Uterus (tissue), 4 donors: Measurements from ENCODE around the gene GSG1. TPM values are rescaled to one million over a fixed set of nuclear protein-coding genes. Genes with fewer than 3 reads are reported as not detected.
"Not testable (repeated sequence)": the region's sequence is repeated elsewhere in the genome, so short reads cannot be mapped to it uniquely, and the experiment has no call there.

ENCODE experiments used
- DNase-seq, 2 donors: peaks; one replicate each; pipeline ENCODE4 v3.0.0-alpha.2; 2019 to 2020
- H3K27ac ChIP-seq, 2 donors: fragments of 200-600 bp; sonication (generic); 1 replicate in 1 of 2; 2 replicates in 1 of 2; pipeline ENCODE4 v1.5.1; 2016 to 2018
- H3K27me3 ChIP-seq, 2 donors: fragments of 200-600 bp; sonication (generic); one replicate each; pipeline ENCODE4 v1.5.1; 2018 to 2019; ENCODE audit warnings: control low read depth in 1 of 2
- H3K36me3 ChIP-seq, 2 donors: fragments of 200-600 bp; sonication (generic); one replicate each; pipeline ENCODE4 v1.5.1; 2019; ENCODE audit warnings: control low read depth in 1 of 2
- H3K4me1 ChIP-seq, 2 donors: fragments of 200-600 bp; sonication (generic); one replicate each; pipeline ENCODE4 v1.5.1; 2018 to 2019; ENCODE audit warnings: control low read depth in 1 of 2
- H3K4me3 ChIP-seq, 2 donors: fragments of 200-600 bp; sonication (generic); 1 replicate in 1 of 2; 2 replicates in 1 of 2; pipeline ENCODE4 v1.5.1; 2018 to 2019; ENCODE audit warnings: mild to moderate bottlenecking in 1 of 2
- H3K9me3 ChIP-seq, 2 donors: fragments of 200-600 bp; sonication (generic); one replicate each; pipeline ENCODE4 v1.5.1; 2019; ENCODE audit warnings: control low read depth in 1 of 2
- POLR2A ChIP-seq, 2 donors: fragments of 450-650 bp; IDR thresholded peaks; one replicate each; pipeline ENCODE4 v1.6.1; 2016; ENCODE audit warnings: antibody characterized with exemption in 2 of 2, mild to moderate bottlenecking in 1 of 2, moderate library complexity in 1 of 2
- intact Hi-C: fragments of 100-400 bp; cut with DNase I; formaldehyde crosslinking; loops from one replicate; pipeline ENCODE4 v1.15.1; 2023; ENCODE audit warnings: low total_unique reads
- total RNA-seq, 4 donors: library from RNA; depleted of rRNA in 3 of 4; stranded (reverse); fragments of >200 nt in 3 of 4; gene quantifications; one replicate each; pipeline versions ENCODE4 v1.1.0 to v1.2.4, GENCODE V29; 2014 to 2023
- TF ChIP-seq, protein P1 (sequence below), 4 experiments: fragments of 200-600 bp in 2 of 4; fragments of 450-650 bp in 2 of 4; sonication (generic) in 2 of 4; IDR thresholded peaks; one replicate each; pipeline ENCODE4 v1.5.1; 2016 to 2019; ENCODE audit warnings: antibody characterized with exemption in 4 of 4, mild to moderate bottlenecking in 2 of 4, moderate library complexity in 1 of 4
- donor health status: DM: yes; HTN: yes; CAD: no.

Gene GSG1
- total RNA-seq, 4 donors from 2014 or later, result not detected

DNA sequence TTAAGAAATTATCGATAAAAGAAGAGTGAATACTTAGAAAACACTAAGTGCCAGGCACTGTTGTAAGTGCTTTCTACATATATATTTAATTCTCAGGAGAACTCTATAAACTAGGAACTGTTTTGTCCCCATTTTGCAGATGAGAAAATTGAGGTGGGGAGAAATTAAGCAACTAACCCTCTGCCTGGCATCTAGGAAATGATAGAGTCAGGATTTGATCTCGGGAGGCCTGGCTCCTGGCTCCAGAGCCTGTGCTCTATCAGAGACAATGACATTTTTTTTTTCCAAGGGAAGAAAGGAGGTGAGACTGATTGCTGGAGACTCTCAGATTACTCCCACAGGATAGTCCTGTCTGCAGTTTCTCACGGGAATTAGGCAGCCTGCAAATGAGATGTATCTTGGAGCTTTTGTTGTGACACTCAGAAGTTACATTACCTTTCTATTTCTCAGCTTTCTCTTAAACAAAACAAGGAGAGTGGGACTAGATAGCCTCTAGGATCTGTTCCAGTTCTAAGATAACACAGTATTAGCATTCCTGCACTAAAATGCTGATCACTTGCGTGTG lies 60.7 kb downstream of the GSG1 start:
- H3K4me3 ChIP-seq, result no peak overlapping the region
- no peak overlapping the region for H3K27ac ChIP-seq
- no peak for DNase-seq
- no peaks in the 10 kb centered on the region for H3K27me3 ChIP-seq
- H3K36me3 ChIP-seq, result no peaks in the 10 kb centered on the region
- intact Hi-C loops, result no loop called here
- no peaks in the 10 kb centered on the region for H3K9me3 ChIP-seq
- no peaks in the 10 kb centered on the region for H3K4me1 ChIP-seq
- TF ChIP-seq POLR2A (IDR thresholded peaks at IDR 0.05), result no peak
- TF ChIP-seq, protein P1, sequence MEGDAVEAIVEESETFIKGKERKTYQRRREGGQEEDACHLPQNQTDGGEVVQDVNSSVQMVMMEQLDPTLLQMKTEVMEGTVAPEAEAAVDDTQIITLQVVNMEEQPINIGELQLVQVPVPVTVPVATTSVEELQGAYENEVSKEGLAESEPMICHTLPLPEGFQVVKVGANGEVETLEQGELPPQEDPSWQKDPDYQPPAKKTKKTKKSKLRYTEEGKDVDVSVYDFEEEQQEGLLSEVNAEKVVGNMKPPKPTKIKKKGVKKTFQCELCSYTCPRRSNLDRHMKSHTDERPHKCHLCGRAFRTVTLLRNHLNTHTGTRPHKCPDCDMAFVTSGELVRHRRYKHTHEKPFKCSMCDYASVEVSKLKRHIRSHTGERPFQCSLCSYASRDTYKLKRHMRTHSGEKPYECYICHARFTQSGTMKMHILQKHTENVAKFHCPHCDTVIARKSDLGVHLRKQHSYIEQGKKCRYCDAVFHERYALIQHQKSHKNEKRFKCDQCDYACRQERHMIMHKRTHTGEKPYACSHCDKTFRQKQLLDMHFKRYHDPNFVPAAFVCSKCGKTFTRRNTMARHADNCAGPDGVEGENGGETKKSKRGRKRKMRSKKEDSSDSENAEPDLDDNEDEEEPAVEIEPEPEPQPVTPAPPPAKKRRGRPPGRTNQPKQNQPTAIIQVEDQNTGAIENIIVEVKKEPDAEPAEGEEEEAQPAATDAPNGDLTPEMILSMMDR (IDR thresholded peaks at IDR 0.05), result no peak

DNA sequence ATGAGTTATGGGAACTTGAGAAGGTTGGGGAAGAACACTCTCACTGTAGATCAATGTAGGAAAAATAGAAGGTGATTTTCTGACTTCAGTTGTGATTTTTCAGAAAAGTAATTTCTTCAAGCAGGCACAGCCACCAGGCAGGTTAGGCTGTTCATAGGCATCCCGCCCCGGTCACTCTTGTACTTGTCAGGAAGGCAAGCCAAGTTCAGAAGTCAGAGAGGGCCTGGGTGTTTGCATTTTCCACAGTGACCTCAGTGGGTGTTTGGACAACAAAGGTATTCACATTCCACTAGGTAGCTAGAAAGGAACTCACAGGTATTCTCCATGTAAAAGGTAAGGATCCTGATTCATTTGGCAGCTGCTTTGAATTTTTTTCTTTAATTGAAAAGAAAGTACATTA lies 62.2 kb downstream of the GSG1 start:
- Histone ChIP-seq H3K4me1 (no peaks in the 10 kb centered on the region), H3K27me3 (no peaks in the 10 kb centered on the region), H3K9me3 (no peaks in the 10 kb centered on the region), H3K27ac (no peak overlapping the region), H3K4me3 (no peak overlapping the region), H3K36me3 (no peaks in the 10 kb centered on the region)
- no peak for DNase-seq
- intact Hi-C loops, result no loop called here
- TF ChIP-seq, protein P1 (IDR thresholded peaks at IDR 0.05), result no peak
- no peak for TF ChIP-seq POLR2A (IDR thresholded peaks at IDR 0.05)

DNA sequence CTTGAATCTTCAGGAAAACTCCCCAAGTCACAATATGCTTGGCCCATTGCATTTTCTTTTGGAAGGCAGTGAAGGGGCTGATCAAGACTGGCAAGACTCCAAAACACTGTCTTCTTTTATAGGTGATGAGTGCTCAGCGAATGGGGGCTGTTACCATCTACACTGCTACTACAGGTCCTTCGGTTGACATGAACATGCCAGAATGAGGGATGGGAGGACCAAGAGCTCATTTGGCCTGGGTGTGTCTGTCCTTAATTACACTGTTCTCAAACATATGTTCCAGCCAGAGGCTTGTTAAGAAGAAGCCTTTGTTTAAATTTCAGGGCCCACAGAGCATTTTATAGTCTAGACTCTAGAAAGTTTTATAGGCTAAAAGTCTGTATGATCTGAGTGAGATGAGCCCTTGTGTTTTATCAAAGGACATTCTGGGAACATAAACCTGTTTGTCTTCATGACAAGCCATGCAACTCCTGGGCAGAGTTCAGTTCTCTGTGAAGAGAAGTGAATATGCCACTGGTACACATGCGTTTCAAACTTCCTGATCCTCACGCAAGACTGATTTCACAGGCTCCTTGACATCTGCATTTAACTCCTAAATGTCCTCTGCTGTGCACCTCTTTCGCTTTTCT lies 64.0 kb downstream of the GSG1 start:
- Histone ChIP-seq H3K9me3 (no peaks in the 10 kb centered on the region), H3K27ac (no peak overlapping the region), H3K4me1 (no peaks in the 10 kb centered on the region), H3K4me3 (no peak overlapping the region), H3K27me3 (no peaks in the 10 kb centered on the region), H3K36me3 (no peaks in the 10 kb centered on the region)
- intact Hi-C loops, result no loop called here
- DNase-seq, result no peak
- TF ChIP-seq, protein P1 (IDR thresholded peaks at IDR 0.05), result no peak
- no peak for TF ChIP-seq POLR2A (IDR thresholded peaks at IDR 0.05)

DNA sequence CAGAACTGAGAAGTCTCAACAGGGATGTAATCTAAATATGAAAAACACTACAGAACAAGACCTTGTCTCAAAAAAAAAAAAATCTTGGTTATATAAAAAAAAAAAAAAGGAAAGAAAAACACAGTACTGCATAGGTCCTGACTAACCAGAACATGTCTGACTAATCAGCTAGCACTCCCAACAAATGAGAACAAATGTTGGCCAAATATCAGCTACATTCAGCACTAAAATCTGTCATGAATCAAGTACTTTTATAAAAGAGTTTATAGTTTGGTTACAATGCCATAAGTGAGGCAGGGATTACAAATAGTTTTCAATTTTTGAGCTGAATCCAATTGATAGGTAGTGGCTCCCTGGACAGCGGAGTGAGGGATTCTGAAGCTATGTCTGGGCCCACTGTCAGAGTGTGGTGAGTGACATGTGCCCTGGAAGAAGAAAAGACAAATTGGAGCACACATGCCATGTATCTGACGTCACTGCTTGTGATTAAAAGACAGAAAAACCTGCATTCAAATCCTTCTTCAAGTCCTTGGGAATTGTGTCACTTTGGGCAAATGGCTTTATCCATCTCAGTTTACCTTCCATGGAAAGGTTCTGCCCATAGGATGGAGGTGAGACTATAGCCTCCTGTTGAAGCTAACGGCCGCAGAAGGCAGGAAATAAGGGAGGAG lies 64.8 kb downstream of the GSG1 start:
- H3K4me1 ChIP-seq, result no peaks in the 10 kb centered on the region
- no peak for DNase-seq
- no peak overlapping the region for H3K4me3 ChIP-seq
- no peaks in the 10 kb centered on the region for H3K27me3 ChIP-seq
- no peaks in the 10 kb centered on the region for H3K36me3 ChIP-seq
- no peaks in the 10 kb centered on the region for H3K9me3 ChIP-seq
- intact Hi-C loops, result no loop called here
- no peak overlapping the region for H3K27ac ChIP-seq
- TF ChIP-seq POLR2A (IDR thresholded peaks at IDR 0.05), result no peak
- TF ChIP-seq, protein P1 (IDR thresholded peaks at IDR 0.05), result no peak

DNA sequence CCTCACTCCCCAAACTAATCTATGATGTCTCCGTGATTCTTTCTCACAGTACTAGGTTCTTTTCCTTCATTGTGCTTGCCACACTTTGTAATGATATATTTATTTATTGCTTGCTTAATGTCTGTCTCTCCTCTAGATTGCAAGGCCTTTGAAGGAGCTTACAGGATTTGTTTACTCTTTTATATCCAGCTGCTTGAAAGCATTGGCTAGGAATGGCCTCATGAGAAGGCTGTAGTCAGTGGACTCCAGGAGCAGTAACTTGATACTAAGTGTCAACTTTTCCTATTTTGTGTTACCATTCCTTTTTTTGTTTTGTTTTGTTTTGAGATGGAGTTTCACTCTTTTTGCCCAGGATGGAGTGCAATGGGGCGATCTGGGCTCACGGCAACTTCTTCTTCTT lies 66.6 kb downstream of the GSG1 start:
- Histone ChIP-seq H3K9me3 (no peaks in the 10 kb centered on the region), H3K4me3 (no peak overlapping the region), H3K36me3 (no peaks in the 10 kb centered on the region), H3K27ac (no peak overlapping the region), H3K4me1 (no peaks in the 10 kb centered on the region), H3K27me3 (no peaks in the 10 kb centered on the region)
- no peak for DNase-seq
- intact Hi-C loops, result no loop called here
- TF ChIP-seq, protein P1 (IDR thresholded peaks at IDR 0.05), result no peak
- no peak for TF ChIP-seq POLR2A (IDR thresholded peaks at IDR 0.05)

DNA sequence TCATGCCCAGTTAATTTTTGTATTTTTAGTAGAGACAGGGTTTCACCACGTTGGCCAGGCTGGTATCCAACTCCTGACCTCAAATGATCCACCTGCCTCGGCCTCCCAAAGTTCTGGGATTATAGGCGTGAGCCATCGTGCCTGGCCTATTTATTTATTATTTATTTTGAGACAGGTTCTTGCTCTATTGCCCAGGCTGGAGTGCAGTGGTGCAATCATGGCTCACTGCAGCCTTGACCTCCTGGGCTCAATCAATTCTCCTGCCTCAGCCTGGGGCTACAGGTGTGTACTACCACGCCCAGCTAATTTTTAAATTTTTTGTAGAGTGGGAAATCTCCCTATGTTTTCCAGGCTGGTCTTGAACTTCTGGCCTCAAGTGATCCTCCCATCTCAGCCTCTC lies 68.1 kb downstream of the GSG1 start:
- H3K9me3 ChIP-seq, H3K27me3 ChIP-seq, H3K36me3 ChIP-seq, H3K27ac ChIP-seq, H3K4me1 ChIP-seq, DNase-seq, intact Hi-C loops, H3K4me3 ChIP-seq: not testable (repeated sequence)
